ENCODE measurements around the gene RBM33.

Gene RBM33

GRCh38 chr7:155804897-155805825 is 160.7 kb downstream of the RBM33 start:
- DNase-seq (ENCODE audit: low read depth in 1 of 2, low spot score in 1 of 2): peak in 1 of 2 donors; percentile 26

DNA sequence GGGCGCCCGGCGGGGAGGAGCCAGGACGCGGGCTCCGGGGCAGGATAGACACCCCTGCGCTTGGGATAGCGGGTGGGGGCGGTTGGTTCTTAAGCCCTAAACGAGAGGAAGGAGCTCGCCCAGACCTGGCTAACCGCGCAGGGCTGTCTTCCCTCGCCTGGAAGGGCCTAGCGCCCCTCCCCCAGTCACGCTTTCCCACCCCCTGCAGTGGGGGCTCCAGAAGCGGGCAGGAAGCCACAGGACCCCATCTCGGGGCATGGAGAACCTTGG is 161.3 kb downstream of the RBM33 start:
- DNase-seq (ENCODE audit: low read depth in 1 of 2, low spot score in 1 of 2): no peak

- no peak for DNase-seq (ENCODE audit: low read depth in 1 of 2, low spot score in 1 of 2)
These were observed 161.8 kb downstream of the RBM33 start for GRCh38 chr7:155806096-155806871.

DNA sequence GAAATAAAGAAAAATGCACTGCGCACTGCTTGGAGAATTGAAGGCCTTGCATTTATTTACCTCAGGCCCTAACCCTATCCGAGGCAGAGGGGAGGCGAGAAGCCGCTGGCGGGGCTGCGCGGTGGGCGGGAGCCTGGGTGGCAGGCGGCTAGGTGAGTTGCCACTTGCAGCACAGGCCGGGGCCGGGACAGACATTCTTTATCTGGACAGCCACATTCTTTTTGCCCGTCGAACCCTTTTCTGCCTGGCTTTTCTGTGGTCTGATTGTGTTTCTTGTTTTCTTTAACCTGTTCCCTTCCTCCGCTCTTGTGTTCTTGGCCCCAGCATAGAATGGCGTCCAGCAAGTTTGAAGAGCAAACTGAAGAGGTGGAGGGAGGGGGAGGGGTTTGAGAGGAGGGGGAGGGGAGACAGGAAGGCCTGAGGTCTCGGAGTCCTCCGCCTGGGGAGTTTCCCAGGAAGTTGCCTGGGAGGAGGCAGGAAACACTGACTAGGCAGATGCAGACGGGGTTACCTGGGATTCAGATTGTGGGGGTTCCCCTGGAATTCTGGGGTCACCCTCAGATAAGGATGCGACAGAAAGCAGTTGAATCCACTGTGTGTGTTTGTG is 162.7 kb downstream of the RBM33 start:
- no peak for DNase-seq (ENCODE audit: low read depth in 1 of 2, low spot score in 1 of 2)

DNA sequence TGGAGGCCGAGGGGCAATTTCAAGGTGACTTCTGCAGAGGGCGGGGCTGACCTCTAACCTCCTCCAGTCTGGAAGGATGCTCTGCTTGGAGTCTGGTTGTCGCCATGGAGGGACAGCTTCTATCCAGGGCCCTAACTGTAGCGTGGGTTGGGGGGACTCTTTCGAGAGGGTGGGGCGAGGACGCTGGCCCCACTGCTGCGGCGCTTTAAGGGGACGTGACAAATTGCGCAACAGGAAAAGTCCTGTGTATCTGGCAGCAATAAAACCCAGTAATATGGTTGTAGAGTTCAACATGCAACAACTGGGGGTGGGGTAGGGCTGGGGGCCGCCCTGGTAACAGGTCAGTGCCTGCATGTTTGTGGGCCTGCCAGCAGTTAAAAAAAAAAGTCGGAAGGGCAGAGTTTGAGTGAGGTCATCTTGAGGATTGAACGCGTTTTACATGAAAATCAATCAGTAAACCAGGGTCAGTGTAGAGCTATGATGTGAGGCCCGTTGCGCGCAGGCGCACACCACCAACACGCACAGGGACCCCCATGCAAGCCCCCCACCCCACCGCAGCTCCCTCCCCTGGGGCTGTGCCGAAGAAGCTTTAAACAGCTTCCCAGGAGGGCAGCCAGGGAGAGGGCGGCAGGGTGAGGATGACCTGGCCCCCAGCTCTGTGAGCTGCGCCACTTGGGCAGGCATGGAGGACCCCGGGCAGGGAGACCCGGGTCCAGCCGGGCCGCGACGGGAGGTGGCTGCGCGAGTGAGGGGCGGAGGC is 163.5 kb downstream of the RBM33 start:
- no peak for DNase-seq (ENCODE audit: low read depth in 1 of 2, low spot score in 1 of 2)

DNA sequence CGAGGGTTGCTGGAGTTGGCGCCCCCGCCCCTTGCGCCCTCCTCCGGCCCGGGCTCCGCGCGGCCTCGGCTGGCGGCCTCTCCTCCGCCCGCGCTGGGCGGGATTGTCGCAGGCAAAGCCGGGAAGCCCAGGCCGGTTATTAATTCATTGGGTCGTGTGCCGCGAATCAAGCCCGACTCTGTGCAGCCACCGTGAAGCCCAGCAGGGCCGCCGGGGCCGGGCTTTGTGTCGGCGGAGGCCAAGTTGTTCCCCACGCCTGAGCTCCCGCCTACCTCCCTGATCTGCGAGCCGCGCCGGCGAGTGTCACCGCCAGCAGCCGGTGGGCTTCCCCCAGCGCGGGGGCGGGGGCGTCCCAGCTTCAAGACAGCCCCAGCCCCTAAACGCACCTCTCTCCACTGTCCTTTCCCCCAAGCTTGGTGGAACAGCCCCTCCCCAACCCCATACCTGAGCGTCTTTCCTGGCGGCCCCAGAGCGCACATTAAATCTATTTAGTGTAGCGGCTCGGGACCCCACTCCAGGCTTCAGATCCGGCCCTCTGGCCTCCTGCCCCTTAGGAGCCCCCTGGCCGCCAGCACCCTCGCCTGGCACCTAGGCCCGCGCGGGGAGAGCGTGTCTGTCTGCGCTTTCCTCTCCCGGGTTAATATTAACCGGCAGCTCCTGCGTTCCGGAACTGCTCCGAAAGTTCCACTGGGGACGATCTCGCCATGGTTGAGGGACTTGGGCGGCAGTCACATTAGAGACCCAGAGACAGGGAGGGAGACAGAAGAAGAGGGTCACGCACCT is 164.3 kb downstream of the RBM33 start:
- DNase-seq (ENCODE audit: low read depth in 1 of 2, low spot score in 1 of 2): no peak

- no peak for DNase-seq (ENCODE audit: low read depth in 1 of 2, low spot score in 1 of 2)
These were observed 165.0 kb downstream of the RBM33 start for GRCh38 chr7:155809332-155809946.

DNA sequence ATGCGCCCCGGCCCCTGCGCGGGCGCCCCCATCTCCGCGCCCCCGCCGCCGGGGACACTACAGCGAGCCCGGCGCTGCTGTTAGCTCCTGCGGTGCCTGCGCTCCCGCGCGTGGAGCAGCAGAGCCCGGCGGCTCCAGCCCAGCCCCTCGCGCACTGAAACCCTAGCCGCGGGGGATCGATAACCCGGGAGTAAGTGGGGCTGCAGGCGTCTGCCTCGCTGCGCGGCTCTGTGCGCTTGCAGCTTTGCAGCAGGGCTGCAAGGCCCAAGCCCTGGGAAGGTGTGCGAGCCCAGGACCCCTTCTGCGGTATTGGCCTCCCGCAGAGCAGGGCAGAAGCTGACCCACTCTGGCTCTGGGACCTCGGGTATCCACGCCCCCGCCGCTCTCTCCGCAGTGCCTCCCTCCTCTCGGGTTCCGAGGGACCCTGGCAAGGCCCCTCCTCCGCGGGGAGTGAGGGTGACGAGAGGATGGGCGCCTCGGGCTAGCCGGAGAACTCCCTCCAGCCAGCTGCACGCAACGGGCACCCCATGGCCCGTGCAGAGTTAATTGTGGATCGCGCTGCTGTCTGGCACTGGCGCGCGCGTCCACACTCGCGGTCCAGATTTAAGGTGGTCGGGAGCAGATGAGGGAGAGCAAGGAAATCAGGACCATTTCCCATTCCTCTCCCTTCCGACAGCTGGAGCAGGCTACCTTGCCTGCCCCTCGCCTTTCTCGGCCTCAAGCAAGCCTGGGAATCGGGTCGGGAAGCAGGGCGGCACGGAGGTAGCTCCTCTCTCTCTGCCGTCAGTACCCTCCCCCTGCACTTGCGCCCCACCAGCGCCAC is 165.7 kb downstream of the RBM33 start:
- DNase-seq (ENCODE audit: low read depth in 1 of 2, low spot score in 1 of 2): no peak

DNA sequence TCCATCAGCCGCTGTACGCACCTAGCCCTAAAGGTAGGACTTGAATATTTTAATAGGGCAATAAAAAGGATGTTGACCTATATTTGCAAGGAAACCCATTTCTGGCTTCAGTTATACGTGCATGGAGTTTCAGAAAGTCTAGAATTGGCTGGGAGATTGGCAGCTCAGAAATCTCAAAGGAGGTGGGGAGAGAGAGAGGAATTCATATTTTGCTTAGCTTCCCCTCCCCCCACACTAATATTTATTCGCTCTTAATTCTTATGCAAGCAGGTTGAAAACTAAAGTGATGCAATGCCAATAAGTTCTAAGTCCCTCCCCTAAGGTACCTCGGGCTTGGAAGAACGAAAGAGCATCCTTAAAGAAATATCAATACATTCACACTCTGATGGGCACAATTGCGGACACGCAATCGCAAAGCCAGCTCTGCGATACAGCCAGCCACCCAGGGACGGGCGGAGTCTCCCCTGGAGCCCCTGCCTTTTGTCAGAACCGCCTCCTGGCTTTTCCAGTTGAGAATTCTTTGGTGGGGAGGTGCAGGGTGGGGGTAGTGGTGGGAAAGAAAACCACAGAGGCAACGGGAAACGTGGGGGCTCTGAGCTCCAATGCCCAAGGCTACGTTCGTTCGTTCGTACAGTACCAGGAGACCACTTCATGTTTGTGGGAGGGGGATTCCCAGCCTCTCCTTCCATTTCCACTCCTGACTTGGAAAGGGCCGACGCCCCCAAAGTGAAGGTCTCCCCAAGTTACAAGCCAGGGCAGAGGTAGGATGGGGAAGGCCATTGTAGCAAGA is 166.5 kb downstream of the RBM33 start:
- DNase-seq (ENCODE audit: low read depth in 1 of 2, low spot score in 1 of 2): no peak

DNA sequence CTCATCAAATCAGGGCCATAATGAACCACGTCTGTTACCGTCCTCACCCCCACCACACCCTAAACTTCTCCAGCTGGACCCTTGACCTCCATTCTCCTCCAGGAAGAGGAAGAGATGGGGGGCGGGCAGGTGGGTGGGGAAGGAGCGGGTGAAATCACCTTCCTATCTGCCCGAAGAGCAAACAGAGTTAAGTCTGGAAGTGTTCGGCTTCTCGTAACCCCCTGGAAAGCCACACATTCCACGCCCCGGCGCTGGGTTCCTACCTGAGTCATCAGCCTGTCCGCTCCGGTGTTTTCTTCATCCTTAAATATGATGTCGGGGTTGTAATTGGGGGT is 167.1 kb downstream of the RBM33 start:
- no peak for DNase-seq (ENCODE audit: low read depth in 1 of 2, low spot score in 1 of 2)

DNA sequence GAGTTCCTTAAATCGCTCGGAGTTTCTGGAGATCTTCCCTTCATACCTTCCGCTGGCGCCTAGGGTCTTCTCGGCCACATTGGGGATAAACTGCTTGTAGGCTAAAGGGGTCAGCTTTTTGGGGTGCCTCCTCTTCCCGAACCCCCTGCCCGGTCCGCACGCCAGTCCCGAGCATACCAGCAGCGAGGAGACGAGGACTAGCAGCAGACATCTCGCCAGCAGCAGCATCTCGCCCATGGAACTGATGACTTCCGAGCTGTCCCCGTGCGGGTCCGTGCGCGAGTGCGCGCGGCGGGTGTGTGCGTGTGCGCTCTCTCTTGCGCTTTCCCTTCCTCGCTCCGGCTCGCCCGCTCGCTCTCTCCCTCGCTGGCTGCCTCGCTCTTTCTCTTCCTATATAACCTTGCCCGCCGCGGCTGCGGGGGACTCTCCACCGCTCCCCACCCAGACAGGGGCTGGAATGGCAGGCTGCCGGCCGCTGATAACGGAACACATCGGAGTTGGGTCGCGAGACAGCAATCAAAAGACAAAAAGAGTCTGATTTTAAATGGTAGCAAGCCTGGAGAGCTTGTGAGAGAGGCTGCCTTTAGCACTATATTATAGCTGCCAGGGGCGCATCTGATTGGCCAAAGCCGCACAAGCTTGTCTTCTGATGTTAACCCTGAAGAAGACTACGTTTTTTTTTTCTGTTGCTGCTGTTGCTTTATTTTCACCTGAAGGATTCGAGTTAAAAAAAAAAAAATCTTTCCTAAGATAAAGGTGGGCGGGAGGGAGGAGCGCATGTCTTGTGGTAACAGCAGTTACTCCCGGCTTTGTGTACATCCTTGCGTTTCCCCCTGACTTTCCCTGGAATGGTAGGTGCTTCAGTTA is 167.7 kb downstream of the RBM33 start, which contains the start of gene SHH:
SHH (minus strand) TSS at position 569 of the 867 bp plus-strand sequence; CDS start at position 228, 341 bp downstream.
- DNase-seq (ENCODE audit: low read depth in 1 of 2, low spot score in 1 of 2): no peak

DNA sequence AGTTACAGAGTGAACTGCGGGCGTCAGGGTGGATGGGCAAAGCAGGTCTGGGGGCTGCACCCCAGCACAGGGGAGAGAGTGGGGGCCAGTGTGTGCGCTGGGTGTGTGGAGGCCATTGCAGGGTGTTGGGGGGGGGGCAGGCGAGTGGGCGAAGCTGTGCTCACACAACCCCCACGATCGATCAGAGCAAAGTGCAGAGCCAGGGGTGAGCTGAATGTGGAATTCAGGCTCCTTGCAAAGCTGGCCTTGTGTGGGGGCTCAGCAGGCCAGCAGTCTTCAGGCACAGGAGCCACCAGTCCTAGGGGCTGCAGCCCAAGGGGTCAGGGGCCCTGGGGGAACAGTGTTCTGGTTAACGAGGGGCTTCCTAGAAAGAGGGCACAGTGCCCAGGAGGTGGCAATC is 168.7 kb downstream of the RBM33 start:
- DNase-seq (ENCODE audit: low read depth in 1 of 2, low spot score in 1 of 2): no peak

GRCh38 chr7:155813546-155814315 is 169.3 kb downstream of the RBM33 start:
- DNase-seq (ENCODE audit: low read depth in 1 of 2, low spot score in 1 of 2): no peak

- DNase-seq (ENCODE audit: low read depth in 1 of 2, low spot score in 1 of 2): no peak
These were observed 170.1 kb downstream of the RBM33 start for GRCh38 chr7:155814316-155815276.

DNA sequence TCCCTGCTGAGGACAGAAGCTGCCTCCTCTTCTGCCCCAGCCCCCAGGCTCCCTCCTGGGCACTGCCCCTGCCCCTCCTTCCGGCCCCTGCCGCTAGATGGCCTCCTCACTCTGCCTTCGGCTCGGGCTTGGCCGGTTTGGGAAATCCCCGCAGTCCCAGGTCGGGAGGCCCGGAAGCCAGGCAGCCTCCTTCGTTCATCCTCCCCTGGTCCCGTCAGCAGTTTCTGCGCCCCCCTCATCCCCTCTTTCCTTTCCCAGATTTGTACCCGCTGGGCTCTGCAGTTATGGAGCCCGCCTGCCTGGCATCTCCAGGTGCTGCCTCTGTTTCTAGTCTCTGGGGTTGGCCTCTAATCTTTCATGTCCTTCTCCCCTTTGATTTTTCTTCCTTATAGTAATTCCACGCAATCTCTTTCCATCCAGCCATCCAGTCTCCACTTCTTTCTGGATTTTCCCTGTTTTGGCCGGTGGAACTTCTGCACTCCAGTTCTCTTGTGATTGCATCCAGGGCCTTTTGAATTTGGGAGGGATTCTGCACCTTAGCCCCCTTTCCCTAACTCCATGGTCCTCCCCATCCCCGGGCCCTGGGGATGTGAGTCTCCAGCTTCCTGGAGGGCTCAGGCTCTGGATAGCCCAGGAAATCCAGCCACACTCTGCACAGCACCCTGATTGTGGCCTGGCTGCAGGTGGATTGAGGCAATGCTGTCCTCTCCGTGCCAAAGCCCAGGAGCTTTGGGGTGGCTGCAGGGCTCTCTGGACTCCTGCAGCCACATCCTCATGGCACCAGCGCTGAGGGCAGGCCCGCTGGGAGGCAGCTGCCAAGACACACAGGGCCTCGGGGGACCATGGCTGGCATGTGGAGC is 171.1 kb downstream of the RBM33 start:
- DNase-seq (ENCODE audit: low read depth in 1 of 2, low spot score in 1 of 2): peak; percentile 38 to 64

All from activated CD4-positive, alpha-beta T cell treated with anti-CD3 and anti-CD28 coated beads, Interleukin-2, amount 50 U/mL, for 24 hours (primary cell).